GM12878 (cell line): ENCODE measurements around the gene RPS4Y2.

Experiments
- BRCA1 ChIP-seq: IDR thresholded peaks from 2 replicates; pipeline ENCODE4 v1.6.1; 2011; ENCODE audit warnings: low read depth, low read length, improper control_type of control experiment
- ZNF217 ChIP-seq: fragments of 450-650 bp; IDR thresholded peaks from 2 replicates; pipeline ENCODE4 v1.6.1; 2017; ENCODE audit warnings: antibody characterized with exemption, mild to moderate bottlenecking

GRCh38 chrY:20780776-20781175 is 24.9 kb downstream of the RPS4Y2 start:
- TF ChIP-seq BRCA1, result no peak
- TF ChIP-seq ZNF217, result no peak
